NCI-H2107 treated with DMSO at 0.1 percent for 48 hours (cell line): ENCODE results near the gene ARHGAP20.
A peak's percentile ranks its signal among the peaks of the same experiment; 100 is the strongest.

ENCODE experiments used
- DNase-seq: peaks from one replicate; lab custom pipeline; 2025; ENCODE audit not compliant: unreplicated experiment; lab: John Stamatoyannopoulos, UW

ARHGAP20 gene

DNA sequence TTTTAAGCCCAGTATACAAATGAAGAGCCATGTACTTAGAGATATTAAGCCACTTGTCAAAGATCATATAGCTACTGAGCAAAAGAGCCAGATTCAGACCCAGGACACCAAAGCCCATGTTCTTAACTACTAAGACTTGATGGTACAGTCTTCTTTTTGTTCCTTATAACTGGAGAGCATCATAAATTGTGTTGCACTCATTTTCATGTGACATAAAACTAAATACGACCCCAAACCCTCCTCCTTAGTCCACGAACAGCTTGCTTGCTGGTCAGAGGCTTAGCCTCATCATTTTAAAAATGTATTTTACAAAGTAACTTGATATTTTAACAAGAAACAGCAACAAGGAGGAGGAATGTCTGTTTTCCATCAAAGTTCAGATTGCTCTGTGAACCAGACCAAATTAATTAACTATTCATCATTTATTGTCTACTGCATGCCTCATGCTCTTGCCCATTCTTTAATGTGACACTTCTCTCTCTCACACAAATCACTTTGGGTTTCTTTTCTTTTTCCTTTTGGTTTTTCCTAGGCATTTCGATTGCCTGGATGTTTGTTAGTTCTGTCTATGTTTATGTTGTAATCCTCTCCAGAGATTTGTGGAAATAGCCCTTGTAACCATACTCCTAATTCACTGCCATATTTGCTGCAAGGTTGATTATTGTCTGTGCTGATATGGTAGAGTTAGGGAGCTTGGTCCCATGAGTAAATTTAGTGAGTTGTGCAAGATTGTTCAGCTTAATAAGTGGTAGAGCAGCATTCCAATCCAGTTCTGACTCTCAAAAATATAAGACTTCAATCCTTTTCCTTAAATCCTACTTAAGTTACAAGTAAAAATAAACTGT lies 8.4 kb upstream of the ARHGAP20 start:
- no peak for DNase-seq

- DNase-seq, result no peak
These were observed 4.1 kb upstream of the ARHGAP20 start for GRCh38 chr11:110716361-110716760.

GRCh38 chr11:110715541-110715940 lies 3.3 kb upstream of the ARHGAP20 start:
- DNase-seq, result no peak

DNA sequence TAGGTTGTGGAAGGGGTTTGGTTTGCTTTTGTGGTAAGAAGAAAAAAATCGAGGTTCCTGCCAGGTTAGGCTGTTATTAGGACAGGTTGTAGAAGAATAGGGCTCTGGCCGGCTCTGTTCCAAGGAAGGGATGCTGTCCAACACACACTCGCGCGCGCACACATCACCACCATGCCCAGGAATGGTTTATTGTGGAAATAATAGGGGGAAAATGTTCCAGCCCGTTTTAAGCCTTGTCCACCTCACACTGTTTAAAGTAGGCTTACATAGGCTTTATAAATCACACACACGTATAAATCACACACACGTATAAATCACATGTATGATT lies 1.2 kb upstream of the ARHGAP20 start:
- no peak for DNase-seq

GRCh38 chr11:110712659-110713448 lies 617 bp upstream of the ARHGAP20 start:
- DNase-seq, result peak; percentile 5

- DNase-seq, result no peak
These were observed 825 bp downstream of the ARHGAP20 start for GRCh38 chr11:110711448-110711775.

- peak; percentile 44 for DNase-seq
These were observed 1.4 kb downstream of the ARHGAP20 start for GRCh38 chr11:110710628-110711381.

GRCh38 chr11:110704210-110704864 lies 7.9 kb downstream of the ARHGAP20 start:
- no peak for DNase-seq

- no peak for DNase-seq
These were observed 20.3 kb downstream of the ARHGAP20 start for GRCh38 chr11:110691926-110692325.

- no peak for DNase-seq
These were observed 22.9 kb downstream of the ARHGAP20 start for GRCh38 chr11:110689306-110689705.

- no peak for DNase-seq
These were observed 32.8 kb downstream of the ARHGAP20 start for GRCh38 chr11:110679323-110679975.

DNA sequence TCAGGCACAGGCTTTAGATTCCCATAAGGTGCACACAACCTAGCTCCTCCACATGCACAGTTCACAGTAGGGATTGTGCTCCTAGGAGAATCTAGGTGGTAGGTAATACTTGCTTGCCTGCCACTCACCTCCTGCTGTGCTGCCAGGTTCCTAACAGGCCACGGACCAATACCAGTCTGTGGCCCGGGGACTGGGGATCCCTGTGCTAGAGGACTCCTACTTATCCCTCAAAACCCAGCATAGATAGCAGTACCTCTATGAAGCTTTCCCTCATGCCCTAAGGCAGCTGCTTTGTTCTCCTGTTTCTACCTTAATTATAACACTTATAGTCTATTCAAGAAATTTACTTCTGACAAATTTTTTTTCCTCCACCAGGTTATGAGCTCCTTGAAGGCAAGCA lies 36.7 kb downstream of the ARHGAP20 start:
- DNase-seq, result no peak

- DNase-seq, result no peak
These were observed 46.4 kb downstream of the ARHGAP20 start for GRCh38 chr11:110665689-110666465.

GRCh38 chr11:110655967-110656366 lies 56.3 kb downstream of the ARHGAP20 start:
- DNase-seq, result no peak

DNA sequence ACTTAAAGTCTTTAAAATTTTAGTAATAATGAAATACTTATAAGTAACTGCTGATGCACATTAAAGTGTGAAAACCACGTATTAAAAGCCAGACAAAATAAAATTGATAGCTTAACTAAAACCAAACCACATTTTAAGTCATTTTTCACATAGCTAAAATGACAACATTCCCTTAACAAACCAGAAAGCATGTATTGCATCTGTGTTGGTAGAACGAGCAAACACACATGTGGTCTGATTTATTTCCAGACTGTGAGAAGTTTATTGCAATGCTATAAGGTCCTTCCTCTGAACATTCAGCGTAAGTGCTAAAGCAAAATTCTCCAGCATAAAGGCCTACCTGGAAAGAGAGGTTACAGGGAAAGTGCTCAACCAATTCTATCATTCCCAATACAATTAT lies 57.8 kb downstream of the ARHGAP20 start:
- DNase-seq, result no peak

- DNase-seq, result no peak
These were observed 67.0 kb downstream of the ARHGAP20 start for GRCh38 chr11:110645253-110645652.

DNA sequence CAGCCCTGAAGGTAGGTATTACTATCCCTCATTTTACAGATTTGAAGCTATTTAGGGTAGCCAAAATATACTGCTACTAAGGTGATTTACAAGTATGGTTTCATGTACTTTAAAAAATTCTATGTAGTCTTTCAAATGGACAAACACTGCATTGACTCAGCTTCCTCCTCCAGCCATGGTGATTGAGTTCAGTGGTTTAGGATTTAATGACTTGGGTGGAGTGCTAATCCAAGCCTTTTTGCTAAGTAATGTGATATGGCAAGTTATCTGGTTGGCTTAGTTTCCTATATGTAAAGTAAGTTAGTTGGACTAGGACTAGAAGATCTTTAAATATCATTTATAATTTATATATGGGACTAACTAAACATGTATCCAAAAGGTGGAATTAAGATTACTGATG lies 77.9 kb downstream of the ARHGAP20 start:
- DNase-seq, result no peak

- no peak for DNase-seq
These were observed 80.7 kb downstream of the ARHGAP20 start for GRCh38 chr11:110631551-110631950.

DNA sequence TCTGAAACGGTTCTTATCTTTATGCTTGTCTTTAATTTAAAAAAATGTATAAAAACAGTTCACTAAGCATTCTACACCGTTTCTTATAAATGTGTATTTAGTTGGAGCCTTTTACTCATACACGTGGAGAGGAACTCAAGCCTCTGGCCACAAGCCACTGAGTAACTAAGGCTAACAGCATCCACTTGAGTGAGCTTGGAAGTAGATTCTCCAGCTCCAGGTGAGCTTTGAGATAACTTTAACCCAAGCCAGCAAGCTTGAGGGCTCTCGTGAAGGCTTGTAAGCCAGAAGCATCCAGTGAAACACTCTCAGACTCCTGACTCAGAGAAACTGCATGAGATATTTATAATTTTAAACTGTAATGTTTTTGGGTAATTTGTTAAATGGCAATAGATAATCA lies 82.6 kb downstream of the ARHGAP20 start:
- no peak for DNase-seq

DNA sequence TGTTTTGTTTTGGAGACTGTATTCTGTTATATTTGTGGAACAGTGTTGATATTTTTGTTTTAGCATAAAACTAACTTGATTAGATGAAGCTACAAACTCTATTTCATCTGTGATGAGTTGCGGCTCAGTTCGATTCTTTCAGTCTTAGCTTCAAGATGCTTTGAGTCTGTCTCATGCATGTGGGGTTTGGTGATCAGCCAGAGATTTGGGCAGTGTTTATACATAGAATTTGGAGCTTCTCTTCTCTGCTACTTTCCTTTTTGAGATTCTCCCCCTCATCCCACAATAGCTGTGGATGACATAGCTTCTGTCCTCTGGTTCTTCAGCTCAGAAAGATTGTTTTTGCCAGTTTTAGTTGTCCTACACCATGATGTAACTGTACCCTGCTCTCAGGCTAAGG lies 90.4 kb downstream of the ARHGAP20 start:
- DNase-seq, result no peak
